PC-9 (cell line): ENCODE results near the gene UBE2O. TPM values are rescaled to one million over a fixed set of nuclear protein-coding genes. Genes with fewer than 3 reads are reported as not detected.

Experiments used
- BruUV-seq: library from RNA; stranded (reverse); fragments of 400-500 nt; replicated peaks from 2 replicates; lab custom pipeline; 2021; lab: Mats Ljungman, UMichigan
- CTCF ChIA-PET: fragments of 300-600 bp; sonication (Branson Sonifier 250); formaldehyde crosslinking; loops from one replicate; lab custom pipeline; 2022; ENCODE audit warnings: antibody characterized with exemption; lab: Charles Lee
- POLR2A ChIA-PET: fragments of 300-600 bp; sonication (Branson Sonifier 250); formaldehyde crosslinking; loops from one replicate; lab custom pipeline; 2022; ENCODE audit warnings: antibody characterized with exemption; ENCODE audit not compliant: unreplicated experiment; lab: Charles Lee
- DNase-seq, 2 experiments: peaks; one replicate each; pipeline versions ENCODE4 v3.0.0 to v3.0.0-alpha.2; 2015 to 2022; ENCODE audit warnings: mixed read lengths in 1 of 2
- H2AFZ ChIP-seq: fragments of 200-600 bp; sonication (generic); 2 replicates; pipeline ENCODE4 v1.8.1; 2017; ENCODE audit warnings: antibody characterized with exemption
- H3F3A ChIP-seq: fragments of 200-600 bp; sonication (generic); 2 replicates; pipeline ENCODE4 v1.8.1; 2017; ENCODE audit warnings: antibody characterized with exemption, mild to moderate bottlenecking, low read depth; ENCODE audit not compliant: insufficient read depth
- H3K27ac ChIP-seq: fragments of 200-600 bp; sonication (generic); 2 replicates; pipeline ENCODE4 v1.6.1; 2016; ENCODE audit warnings: mixed run types
- H3K27me3 ChIP-seq: fragments of 200-600 bp; sonication (generic); 2 replicates; pipeline ENCODE4 v1.6.1; 2016; ENCODE audit warnings: low read depth, mixed run types; ENCODE audit not compliant: insufficient read depth
- H3K36me3 ChIP-seq: fragments of 200-600 bp; sonication (generic); 2 replicates; pipeline ENCODE4 v1.6.1; 2016; ENCODE audit warnings: low read depth, mixed run types
- H3K4me1 ChIP-seq: fragments of 200-600 bp; sonication (generic); replicated peaks from 2 replicates; pipeline ENCODE4 v1.6.1; 2016; ENCODE audit warnings: mixed run types; ENCODE audit not compliant: insufficient read depth
- H3K4me2 ChIP-seq: fragments of 200-600 bp; sonication (generic); 2 replicates; pipeline ENCODE4 v1.6.1; 2017; ENCODE audit warnings: mixed run types
- H3K4me3 ChIP-seq: fragments of 200-600 bp; sonication (generic); 2 replicates; pipeline ENCODE4 v1.6.1; 2016; ENCODE audit warnings: mixed run types
- H3K79me2 ChIP-seq: fragments of 200-600 bp; sonication (generic); 2 replicates; pipeline ENCODE4 v1.6.1; 2017; ENCODE audit warnings: low read depth, mixed run types
- H3K9me2 ChIP-seq: fragments of 200-600 bp; sonication (generic); 2 replicates; pipeline ENCODE4 v1.8.1; 2017; ENCODE audit warnings: mild to moderate bottlenecking; ENCODE audit not compliant: insufficient read depth
- H3K9me3 ChIP-seq: fragments of 200-600 bp; sonication (generic); 2 replicates; pipeline ENCODE4 v1.8.1; 2016; ENCODE audit warnings: low read depth; ENCODE audit not compliant: insufficient read depth
- H4K20me1 ChIP-seq: fragments of 200-600 bp; sonication (generic); 2 replicates; pipeline ENCODE4 v1.8.1; 2017; ENCODE audit not compliant: insufficient read depth
- EZH2 ChIP-seq: fragments of 200-600 bp; sonication (generic); IDR thresholded peaks from 2 replicates; pipeline ENCODE4 v1.8.0; 2017; ENCODE audit warnings: antibody characterized with exemption, low read depth
- intact Hi-C: fragments of 100-400 bp; cut with micrococcal nuclease; formaldehyde crosslinking; loops from one replicate; pipeline ENCODE4 v1.10.0; 2022; ENCODE audit not compliant: unreplicated experiment
- total RNA-seq: library from RNA; stranded (reverse); gene quantifications from 2 replicates; pipeline ENCODE4 v1.2.3, GENCODE V29; 2021
- TF ChIP-seq, protein P1 (sequence below): fragments of 200-600 bp; sonication (generic); conservative IDR thresholded peaks from 2 replicates; pipeline ENCODE4 v1.6.1; 2017; ENCODE audit warnings: mixed run types, antibody characterized with exemption, mild to moderate bottlenecking, moderate library complexity

Gene UBE2O
- total RNA-seq, 1 experiment from 2014 or later: 28.0 TPM

GRCh38 chr17:76459674-76460073, 6.7 kb upstream of the UBE2O start:
- Histone ChIP-seq H3K9me3 (no peaks in the 10 kb centered on the region), H3F3A (no peaks in the 10 kb centered on the region), H3K79me2 (no peaks in the 10 kb centered on the region), H3K4me2 (no peak overlapping the region), H4K20me1 (no peaks in the 10 kb centered on the region), H3K27ac (no peak overlapping the region), H3K4me3 (no peak overlapping the region), H3K27me3 (no peaks in the 10 kb centered on the region), H3K4me1 (no peaks in the 10 kb centered on the region), H3K9me2 (no peaks in the 10 kb centered on the region), H3K36me3 (no peaks in the 10 kb centered on the region), H2AFZ (no peak overlapping the region)
- no TSS peak for BruUV-seq
- DNase-seq: no peak
- POLR2A ChIA-PET: no interaction called here
- intact Hi-C loops: loop anchor here (1.0 to 10.0 kb wide), 3 partner anchors 47 to 605 kb away; partner anchors contain the start of gene MXRA7
- CTCF ChIA-PET: interaction anchor here (0.5 to 1.4 kb wide), 4 partner anchors 16 to 142 kb away, joined by 3 to 15 read pairs (median 9); no protein-coding TSS in a partner anchor
- TF ChIP-seq, protein P1, sequence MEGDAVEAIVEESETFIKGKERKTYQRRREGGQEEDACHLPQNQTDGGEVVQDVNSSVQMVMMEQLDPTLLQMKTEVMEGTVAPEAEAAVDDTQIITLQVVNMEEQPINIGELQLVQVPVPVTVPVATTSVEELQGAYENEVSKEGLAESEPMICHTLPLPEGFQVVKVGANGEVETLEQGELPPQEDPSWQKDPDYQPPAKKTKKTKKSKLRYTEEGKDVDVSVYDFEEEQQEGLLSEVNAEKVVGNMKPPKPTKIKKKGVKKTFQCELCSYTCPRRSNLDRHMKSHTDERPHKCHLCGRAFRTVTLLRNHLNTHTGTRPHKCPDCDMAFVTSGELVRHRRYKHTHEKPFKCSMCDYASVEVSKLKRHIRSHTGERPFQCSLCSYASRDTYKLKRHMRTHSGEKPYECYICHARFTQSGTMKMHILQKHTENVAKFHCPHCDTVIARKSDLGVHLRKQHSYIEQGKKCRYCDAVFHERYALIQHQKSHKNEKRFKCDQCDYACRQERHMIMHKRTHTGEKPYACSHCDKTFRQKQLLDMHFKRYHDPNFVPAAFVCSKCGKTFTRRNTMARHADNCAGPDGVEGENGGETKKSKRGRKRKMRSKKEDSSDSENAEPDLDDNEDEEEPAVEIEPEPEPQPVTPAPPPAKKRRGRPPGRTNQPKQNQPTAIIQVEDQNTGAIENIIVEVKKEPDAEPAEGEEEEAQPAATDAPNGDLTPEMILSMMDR: no peak
- no peak for TF ChIP-seq EZH2

- POLR2A ChIA-PET: interaction anchor here (0.6 kb wide), 3 partner anchors 45 to 326 kb away, joined by 3 to 15 read pairs (median 9); partner anchors contain the start of gene ST6GALNAC2
- no peak overlapping the region for H3K4me3 ChIP-seq
- H3K79me2 ChIP-seq: no peaks in the 10 kb centered on the region
- CTCF ChIA-PET: interaction anchor here (0.5 to 1.9 kb wide), 18 partner anchors 9 to 962 kb away, joined by 3 to 15 read pairs (median 4); partner anchors contain the start of genes PRPSAP1 and SPHK1
- TF ChIP-seq, protein P1: peak; percentile 60
- TF ChIP-seq EZH2: no peak
- H3K36me3 ChIP-seq: no peaks in the 10 kb centered on the region
- H3F3A ChIP-seq: peaks cover 2% of the 10 kb centered on the region
- no peaks in the 10 kb centered on the region for H3K9me2 ChIP-seq
- H3K27me3 ChIP-seq: no peaks in the 10 kb centered on the region
- H3K4me2 ChIP-seq: no peak overlapping the region
- no peaks in the 10 kb centered on the region for H3K9me3 ChIP-seq
- no peak overlapping the region for H2AFZ ChIP-seq
- no TSS peak for BruUV-seq
- no peaks in the 10 kb centered on the region for H3K4me1 ChIP-seq
- H4K20me1 ChIP-seq: no peaks in the 10 kb centered on the region
- no peak overlapping the region for H3K27ac ChIP-seq
- DNase-seq: peak in 1 of 2 experiments; percentile 60
- intact Hi-C loops: loop anchor here (1.0 kb wide), 1 partner anchor 51 kb away; no protein-coding TSS in a partner anchor
These were observed 5.9 kb upstream of the UBE2O start for GRCh38 chr17:76458580-76459490.

DNA sequence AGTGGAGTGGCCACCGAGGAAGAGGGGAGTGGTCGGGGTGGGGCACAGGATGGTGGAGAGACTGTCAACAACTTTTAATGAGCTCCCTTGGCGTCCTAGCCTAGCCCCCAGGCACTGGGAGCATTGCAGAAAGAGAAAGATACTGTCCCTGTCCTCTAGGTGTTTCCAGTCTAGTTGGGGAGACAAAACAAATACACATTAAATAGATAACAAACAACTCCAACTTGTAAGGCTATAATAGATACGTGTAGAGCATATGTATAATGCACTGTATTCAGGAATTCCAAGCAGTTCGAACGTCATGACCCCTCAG, 435 bp upstream of the UBE2O start:
- Histone ChIP-seq H3K4me1 (peaks cover 18% of the 10 kb centered on the region), H3K9me2 (no peaks in the 10 kb centered on the region), H3K4me2 (no peak overlapping the region), H2AFZ (no peak overlapping the region), H3K27me3 (no peaks in the 10 kb centered on the region), H4K20me1 (peaks cover 9% of the 10 kb centered on the region; the same call in 1 of the 2 replicates), H3K4me3 (no peak overlapping the region), H3K9me3 (no peaks in the 10 kb centered on the region), H3K79me2 (peaks cover 38% of the 10 kb centered on the region), H3F3A (peaks cover 9% of the 10 kb centered on the region), H3K36me3 (no peaks in the 10 kb centered on the region), H3K27ac (no peak overlapping the region)
- intact Hi-C loops: no loop called here
- no TSS peak for BruUV-seq
- no peak for DNase-seq
- POLR2A ChIA-PET: no interaction called here
- CTCF ChIA-PET: interaction anchor here (0.6 kb wide), 1 partner anchor 18 kb away, joined by 4 read pairs; no protein-coding TSS in a partner anchor
- TF ChIP-seq, protein P1: no peak; the same call in 1 of the 2 replicates
